ENCODE data around the gene PKD1L1. TPM values are rescaled to one million over a fixed set of nuclear protein-coding genes. Genes with fewer than 3 reads are reported as not detected.

The PKD1L1 gene
- total RNA-seq, 4 donors from 2014 or later: 0.41 to 37.4 (median 17.5) TPM

GRCh38 chr7:47906883-47907282 lies 41.4 kb downstream of the PKD1L1 start:
- H3K4me1 ChIP-seq: no peaks in the 10 kb centered on the region
- 50 to 73% methylated on average over 2 to 3 of the region's 3 CpGs for WGBS, 2 donors (ENCODE audit: low coverage in 1 of 2)
- no peaks in the 10 kb centered on the region for H3K36me3 ChIP-seq
- DNase-seq: no peak
- H3K27ac ChIP-seq: no peak overlapping the region
- TF ChIP-seq EP300 (IDR thresholded peaks at IDR 0.05; ENCODE audit: low read depth): no peak
- no peak for TF ChIP-seq CTCF (IDR thresholded peaks at IDR 0.05)
- no peak for TF ChIP-seq POLR2AphosphoS5 (IDR thresholded peaks at IDR 0.05)
- no peak for TF ChIP-seq POLR2A (IDR thresholded peaks at IDR 0.05)
- in situ Hi-C loops (cut with MboI; ENCODE audit: low pct_ligation_motif_present in 1 of 4, low pct_unique_long_range_greater_than_20kb in 1 of 4, low sequenced_read_pairs in 3 of 4) (no loop called here), intact Hi-C loops (cut with DNase I; ENCODE audit: low total_unique reads) (no loop called here)
- no peaks in the 10 kb centered on the region for H3K9me3 ChIP-seq
- no peak overlapping the region for H3K4me3 ChIP-seq
- H3K27me3 ChIP-seq: no peaks in the 10 kb centered on the region

- Histone ChIP-seq H3K4me1 (no peaks in the 10 kb centered on the region), H3K27me3 (no peaks in the 10 kb centered on the region), H3K9me3 (no peaks in the 10 kb centered on the region), H3K27ac (no peak overlapping the region), H3K36me3 (no peaks in the 10 kb centered on the region), H3K4me3 (no peak overlapping the region)
- TF ChIP-seq CTCF (IDR thresholded peaks at IDR 0.05) (no peak), EP300 (IDR thresholded peaks at IDR 0.05; ENCODE audit: low read depth) (no peak), POLR2A (IDR thresholded peaks at IDR 0.05) (no peak), POLR2AphosphoS5 (IDR thresholded peaks at IDR 0.05) (no peak)
- intact Hi-C loops (cut with DNase I; ENCODE audit: low total_unique reads): no loop called here
- DNase-seq: no peak
- in situ Hi-C loops (cut with MboI; ENCODE audit: low pct_ligation_motif_present in 1 of 4, low pct_unique_long_range_greater_than_20kb in 1 of 4, low sequenced_read_pairs in 3 of 4): no loop called here
- 74 to 85% methylated on average over 3 to 10 of the region's 10 CpGs for WGBS, 2 donors (ENCODE audit: low coverage in 1 of 2)
Observed at GRCh38 chr7:47905076-47905920, 43.0 kb downstream of the PKD1L1 start.

GRCh38 chr7:47902013-47902412 lies 46.3 kb downstream of the PKD1L1 start:
- Histone ChIP-seq H3K27ac (no peak overlapping the region), H3K27me3 (no peaks in the 10 kb centered on the region), H3K9me3 (no peaks in the 10 kb centered on the region), H3K4me1 (no peaks in the 10 kb centered on the region), H3K4me3 (no peak overlapping the region), H3K36me3 (no peaks in the 10 kb centered on the region)
- WGBS, 2 donors (ENCODE audit: low coverage in 1 of 2): 67 to 82% methylated on average over 1 to 4 of the region's 4 CpGs
- in situ Hi-C loops (cut with MboI; ENCODE audit: low pct_ligation_motif_present in 1 of 4, low pct_unique_long_range_greater_than_20kb in 1 of 4, low sequenced_read_pairs in 3 of 4) (no loop called here), intact Hi-C loops (cut with DNase I; ENCODE audit: low total_unique reads) (no loop called here)
- DNase-seq: no peak
- TF ChIP-seq POLR2A (IDR thresholded peaks at IDR 0.05) (no peak), EP300 (IDR thresholded peaks at IDR 0.05; ENCODE audit: low read depth) (no peak), CTCF (IDR thresholded peaks at IDR 0.05) (no peak), POLR2AphosphoS5 (IDR thresholded peaks at IDR 0.05) (no peak)

GRCh38 chr7:47901542-47901941 lies 46.7 kb downstream of the PKD1L1 start:
- 82 to 84% methylated on average over 5 to 11 of the region's 11 CpGs for WGBS, 2 donors (ENCODE audit: low coverage in 1 of 2)
- in situ Hi-C loops (cut with MboI; ENCODE audit: low pct_ligation_motif_present in 1 of 4, low pct_unique_long_range_greater_than_20kb in 1 of 4, low sequenced_read_pairs in 3 of 4): no loop called here

More at GRCh38 chr7:47901542-47901941, 46.7 kb downstream of the PKD1L1 start:
- Histone ChIP-seq H3K36me3 (no peaks in the 10 kb centered on the region), H3K27ac (no peak overlapping the region), H3K27me3 (no peaks in the 10 kb centered on the region), H3K9me3 (no peaks in the 10 kb centered on the region), H3K4me3 (no peak overlapping the region), H3K4me1 (no peaks in the 10 kb centered on the region)
- TF ChIP-seq EP300 (IDR thresholded peaks at IDR 0.05; ENCODE audit: low read depth) (no peak), CTCF (IDR thresholded peaks at IDR 0.05) (no peak), POLR2A (IDR thresholded peaks at IDR 0.05) (no peak), POLR2AphosphoS5 (IDR thresholded peaks at IDR 0.05) (no peak)
- intact Hi-C loops (cut with DNase I; ENCODE audit: low total_unique reads): no loop called here
- DNase-seq: no peak

Measured in transverse colon (tissue), 4 donors.